GM12878 (cell line): ENCODE results near the gene SMTNL1.

ENCODE experiments used
- CBX5 ChIP-seq: sonication (generic); IDR thresholded peaks from 2 replicates; pipeline ENCODE4 v1.6.1; 2016; ENCODE audit warnings: low read depth, moderate library complexity, mild to moderate bottlenecking, inconsistent platforms
- CREM ChIP-seq: IDR thresholded peaks from 2 replicates; pipeline ENCODE4 v1.6.1; 2014; ENCODE audit warnings: antibody characterized with exemption, low read depth
- EP300 ChIP-seq, 2 experiments: fragments of 150-350 bp in 1 of 2; IDR thresholded peaks; 2 replicates each; pipeline ENCODE4 v1.6.1; 2011 to 2012; ENCODE audit warnings: low read depth in 2 of 2, low read length in 2 of 2, borderline replicate concordance in 1 of 2, improper control_type of control experiment in 1 of 2, inconsistent platforms in 1 of 2; ENCODE audit not compliant: control insufficient read depth in 1 of 2
- JUND ChIP-seq: IDR thresholded peaks from 2 replicates; pipeline ENCODE4 v1.6.1; 2012; ENCODE audit warnings: low read depth, mild to moderate bottlenecking, low read length, improper control_type of control experiment, moderate library complexity
- KDM1A ChIP-seq: fragments of 200-600 bp; sonication (generic); IDR thresholded peaks from 2 replicates; pipeline ENCODE4 v1.6.1; 2016; ENCODE audit warnings: borderline replicate concordance
- MYC ChIP-seq: IDR thresholded peaks from 2 replicates; pipeline ENCODE4 v1.6.1; 2011; ENCODE audit warnings: mild to moderate bottlenecking, low read length, moderate library complexity, inconsistent platforms; ENCODE audit not compliant: insufficient read depth, insufficient replicate concordance, insufficient read length, severe bottlenecking
- NR2C2 ChIP-seq: IDR thresholded peaks from 2 replicates; pipeline ENCODE4 v1.6.1; 2011; ENCODE audit warnings: borderline replicate concordance, low read depth; ENCODE audit not compliant: control insufficient read depth, insufficient read length
- POLR2A ChIP-seq: IDR thresholded peaks from 2 replicates; pipeline ENCODE4 v1.6.1; 2011; ENCODE audit warnings: low read depth, mild to moderate bottlenecking, low read length
- RAD21 ChIP-seq: IDR thresholded peaks from 2 replicates; pipeline ENCODE4 v1.6.1; 2011; ENCODE audit warnings: mild to moderate bottlenecking, low read depth, low read length, moderate library complexity; ENCODE audit not compliant: insufficient read depth
- RAD51 ChIP-seq: fragments of 450-650 bp; IDR thresholded peaks from 2 replicates; pipeline ENCODE4 v1.6.1; 2016; ENCODE audit warnings: moderate library complexity, mild to moderate bottlenecking, inconsistent platforms
- SMAD5 ChIP-seq: IDR thresholded peaks from 2 replicates; pipeline ENCODE4 v1.6.1; 2016; ENCODE audit warnings: antibody characterized with exemption, low read depth
- SRF ChIP-seq, 2 experiments: IDR thresholded peaks; 2 replicates each; pipeline ENCODE4 v1.6.1; 2011; ENCODE audit warnings: low read depth in 2 of 2, low read length in 2 of 2, mild to moderate bottlenecking in 1 of 2, moderate library complexity in 1 of 2
- TF ChIP-seq, protein P1 (sequence below), 3 experiments: IDR thresholded peaks in 2 of 3; conservative IDR thresholded peaks in 1 of 3; 2 replicates each; pipeline ENCODE4 v1.5.1; 2011; ENCODE audit warnings: low read depth in 3 of 3, low read length in 3 of 3, mild to moderate bottlenecking in 3 of 3, control low read depth in 2 of 3, moderate library complexity in 2 of 3, inconsistent platforms in 1 of 3, mixed read lengths in 1 of 3; ENCODE audit not compliant: control insufficient read depth in 2 of 3, insufficient read depth in 1 of 3; ENCODE audit errors: extremely low read depth in 1 of 3
- TF ChIP-seq, protein P2 (sequence below): IDR thresholded peaks from 2 replicates; pipeline ENCODE4 v1.6.1; 2012; ENCODE audit warnings: low read depth, low read length, improper control_type of control experiment

DNA sequence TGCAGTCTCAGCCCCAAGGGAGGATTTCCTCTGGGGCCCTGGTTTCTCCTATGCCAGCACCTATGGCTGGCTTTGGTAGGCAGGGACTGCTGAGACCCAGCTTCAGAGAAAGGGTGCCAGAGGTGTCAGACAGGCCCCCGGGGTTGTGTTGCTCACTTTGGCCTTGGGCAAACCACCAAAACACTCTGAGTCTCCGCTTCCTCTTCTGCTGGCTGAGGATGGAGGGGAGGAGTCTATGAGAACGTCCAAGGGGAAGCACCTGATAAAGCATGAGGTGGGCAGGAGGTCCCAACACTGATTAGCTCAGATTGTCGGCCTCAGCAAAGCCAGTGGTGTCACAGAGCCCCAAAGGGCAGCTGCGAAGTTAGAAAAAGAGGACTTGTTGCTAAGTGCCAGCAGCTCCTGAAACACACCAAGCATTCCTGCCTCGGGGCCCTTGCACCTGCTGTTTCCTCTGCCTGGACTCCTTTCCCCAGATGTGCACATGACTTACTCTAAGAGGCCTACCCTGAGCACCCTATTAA is 10.5 kb downstream of the SMTNL1 start:
- TF ChIP-seq, protein P1, sequence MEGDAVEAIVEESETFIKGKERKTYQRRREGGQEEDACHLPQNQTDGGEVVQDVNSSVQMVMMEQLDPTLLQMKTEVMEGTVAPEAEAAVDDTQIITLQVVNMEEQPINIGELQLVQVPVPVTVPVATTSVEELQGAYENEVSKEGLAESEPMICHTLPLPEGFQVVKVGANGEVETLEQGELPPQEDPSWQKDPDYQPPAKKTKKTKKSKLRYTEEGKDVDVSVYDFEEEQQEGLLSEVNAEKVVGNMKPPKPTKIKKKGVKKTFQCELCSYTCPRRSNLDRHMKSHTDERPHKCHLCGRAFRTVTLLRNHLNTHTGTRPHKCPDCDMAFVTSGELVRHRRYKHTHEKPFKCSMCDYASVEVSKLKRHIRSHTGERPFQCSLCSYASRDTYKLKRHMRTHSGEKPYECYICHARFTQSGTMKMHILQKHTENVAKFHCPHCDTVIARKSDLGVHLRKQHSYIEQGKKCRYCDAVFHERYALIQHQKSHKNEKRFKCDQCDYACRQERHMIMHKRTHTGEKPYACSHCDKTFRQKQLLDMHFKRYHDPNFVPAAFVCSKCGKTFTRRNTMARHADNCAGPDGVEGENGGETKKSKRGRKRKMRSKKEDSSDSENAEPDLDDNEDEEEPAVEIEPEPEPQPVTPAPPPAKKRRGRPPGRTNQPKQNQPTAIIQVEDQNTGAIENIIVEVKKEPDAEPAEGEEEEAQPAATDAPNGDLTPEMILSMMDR (IDR thresholded peaks at IDR 0.05 in 2 of 3, conservative IDR thresholded peaks at IDR 0.05 in 1 of 3; ENCODE audit: control insufficient read depth in 2 of 3, extremely low read depth in 1 of 3, insufficient read depth in 1 of 3, low read depth in 3 of 3, low read length in 3 of 3): no peak
- no peak for TF ChIP-seq MYC
- TF ChIP-seq NR2C2: no peak
- TF ChIP-seq RAD51: no peak
- TF ChIP-seq POLR2A: no peak
- TF ChIP-seq KDM1A: no peak
- no peak for TF ChIP-seq CREM
- TF ChIP-seq SRF (IDR thresholded peaks at IDR 0.05; ENCODE audit: low read depth in 2 of 2, low read length in 2 of 2): no peak
- TF ChIP-seq EP300 (IDR thresholded peaks at IDR 0.05; ENCODE audit: borderline replicate concordance in 1 of 2, control insufficient read depth in 1 of 2, low read depth in 2 of 2, low read length in 2 of 2): no peak; a peak in 1 of 4 replicates
- TF ChIP-seq JUND: no peak
- no peak for TF ChIP-seq CBX5
- TF ChIP-seq RAD21: no peak
- TF ChIP-seq, protein P2, sequence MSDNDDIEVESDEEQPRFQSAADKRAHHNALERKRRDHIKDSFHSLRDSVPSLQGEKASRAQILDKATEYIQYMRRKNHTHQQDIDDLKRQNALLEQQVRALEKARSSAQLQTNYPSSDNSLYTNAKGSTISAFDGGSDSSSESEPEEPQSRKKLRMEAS: no peak
- TF ChIP-seq SMAD5: no peak
